Gastrocnemius medialis (tissue), 4 donors: Measurements from ENCODE around the gene MAP7.

Experiments
- CTCF ChIP-seq, 5 experiments: fragments of 450-650 bp in 3 of 5; fragments of 200-600 bp in 2 of 5; sonication (generic) in 2 of 5; IDR thresholded peaks in 4 of 5; conservative IDR thresholded peaks in 1 of 5; 1 replicate in 4 of 5; 2 replicates in 1 of 5; pipeline ENCODE4 v1.5.1; 2016 to 2019; ENCODE audit warnings: antibody characterized with exemption in 5 of 5, mild to moderate bottlenecking in 3 of 5, moderate library complexity in 3 of 5
- POLR2A ChIP-seq, 2 donors: fragments of 450-650 bp; IDR thresholded peaks; one replicate each; pipeline ENCODE4 v1.6.1; 2017; ENCODE audit warnings: antibody characterized with exemption in 2 of 2, mild to moderate bottlenecking in 2 of 2, moderate library complexity in 2 of 2

DNA sequence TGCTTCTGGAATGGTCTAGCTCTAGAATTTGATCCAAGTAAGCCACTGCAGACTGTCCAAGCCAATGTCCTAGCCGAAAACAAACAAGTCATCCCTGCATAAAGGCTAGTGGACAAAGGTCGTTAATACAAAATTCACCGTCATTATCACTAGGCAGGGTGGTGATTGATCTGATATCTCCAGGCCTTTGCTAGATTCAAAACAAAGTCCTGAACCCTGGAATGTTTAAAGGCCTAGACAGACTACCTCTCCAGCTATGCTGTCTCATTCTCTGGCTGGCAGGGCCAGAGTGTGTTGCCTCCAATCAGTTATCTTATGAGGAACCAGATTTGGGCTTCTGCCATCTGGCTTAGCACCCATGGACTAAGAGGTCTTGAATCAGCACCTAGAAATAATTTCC, 38.3 kb downstream of the MAP7 start:
- TF ChIP-seq CTCF (IDR thresholded peaks at IDR 0.05 in 4 of 5, conservative IDR thresholded peaks at IDR 0.05 in 1 of 5): no peak
- no peak for TF ChIP-seq POLR2A (IDR thresholded peaks at IDR 0.05)
